Spleen (tissue), 11 donors: ENCODE measurements around the gene CMTM8. TPM values are rescaled to one million over a fixed set of nuclear protein-coding genes. Genes with fewer than 3 reads are reported as not detected.

Source experiments
- DNase-seq: peaks from one replicate; pipeline ENCODE4 v3.0.0-alpha.2; 2020
- H3K27ac ChIP-seq, 8 donors: fragments of 200-600 bp; sonication (generic) in 7 of 8; 1 replicate in 4 of 8; 2 replicates in 4 of 8; pipeline versions ENCODE4 v1.5.0 to v1.8.0; 2016 to 2021; ENCODE audit warnings: inconsistent platforms in 4 of 8, mild to moderate bottlenecking in 4 of 8, moderate library complexity in 1 of 8
- H3K27me3 ChIP-seq, 7 donors: fragments of 200-600 bp; sonication (generic) in 6 of 7; replicated peaks in 1 of 7; 1 replicate in 4 of 7; 2 replicates in 3 of 7; pipeline versions ENCODE4 v1.5.0 to v1.8.0; 2016 to 2021; ENCODE audit warnings: inconsistent platforms in 3 of 7, mild to moderate bottlenecking in 1 of 7
- H3K36me3 ChIP-seq, 6 donors: fragments of 200-600 bp; sonication (generic) in 5 of 6; 1 replicate in 4 of 6; 2 replicates in 2 of 6; pipeline versions ENCODE4 v1.5.0 to v1.8.0; 2016 to 2021; ENCODE audit warnings: inconsistent platforms in 2 of 6
- H3K4me1 ChIP-seq, 6 donors: fragments of 200-600 bp; sonication (generic) in 5 of 6; 1 replicate in 3 of 6; 2 replicates in 3 of 6; pipeline versions ENCODE4 v1.5.0 to v1.8.0; 2016 to 2021; ENCODE audit warnings: inconsistent platforms in 3 of 6
- H3K4me3 ChIP-seq, 8 donors: fragments of 200-600 bp; sonication (generic) in 7 of 8; 1 replicate in 4 of 8; 2 replicates in 4 of 8; pipeline versions ENCODE4 v1.5.0 to v1.8.0; 2016 to 2021; ENCODE audit warnings: inconsistent platforms in 4 of 8, mild to moderate bottlenecking in 4 of 8, moderate library complexity in 2 of 8
- H3K9me3 ChIP-seq, 8 donors: fragments of 200-600 bp; sonication (generic) in 7 of 8; 1 replicate in 4 of 8; 2 replicates in 4 of 8; pipeline versions ENCODE4 v1.5.0 to v1.8.0; 2016 to 2021; ENCODE audit warnings: inconsistent platforms in 4 of 8
- CTCF ChIP-seq, 11 experiments: fragments of 200-600 bp in 7 of 11; fragments of 450-650 bp in 4 of 11; sonication (generic) in 4 of 11; IDR thresholded peaks in 8 of 11; conservative IDR thresholded peaks in 3 of 11; 1 replicate in 7 of 11; 2 replicates in 4 of 11; pipeline versions ENCODE4 v1.4.0 to v1.8.0; 2016 to 2021; ENCODE audit warnings: antibody characterized with exemption in 11 of 11, inconsistent platforms in 4 of 11, mild to moderate bottlenecking in 1 of 11
- POLR2A ChIP-seq, 3 donors: fragments of 450-650 bp; IDR thresholded peaks; one replicate each; pipeline ENCODE4 v1.5.1; 2017; ENCODE audit warnings: antibody characterized with exemption in 3 of 3, mild to moderate bottlenecking in 1 of 3
- POLR2AphosphoS5 ChIP-seq, 3 donors: sonication (generic); formaldehyde crosslinking; IDR thresholded peaks; one replicate each; pipeline ENCODE4 v1.5.1; 2017; ENCODE audit warnings: antibody characterized with exemption in 3 of 3
- WGBS, 5 donors: extraction: QIAGEN DNeasy Blood & Tissue Kit in 3 of 5; methylation state at CpG; one replicate each; pipeline versions ENCODE4 v1.1.5 to v1.1.7; 2013 to 2018; 5-methylcytosine and 5-hydroxymethylcytosine counted together
- intact Hi-C: fragments of 100-400 bp; cut with DNase I; formaldehyde crosslinking; loops from one replicate; pipeline ENCODE4 v1.15.0; 2023; ENCODE audit warnings: low total_unique reads
- polyA plus RNA-seq, 3 donors: library from polyadenylated mRNA; stranded (reverse); fragments of 200-250 nt; gene quantifications; one replicate each; pipeline ENCODE4 v1.2.1, GENCODE V29; 2013
- total RNA-seq, 7 donors: library from RNA; depleted of rRNA in 3 of 7; stranded (reverse); fragments of >200 nt in 3 of 7; fragmentation: NEBNext Ultra II Directional in 4 of 7; extraction: Animal tissue kit (Norgen Biotek cat#: 25700) in 4 of 7; gene quantifications; one replicate each; pipeline versions ENCODE4 v1.1.0 to v1.2.1, GENCODE V29; 2016 to 2021
- donor health status: healthy with polysubstance abuse.
- donor health status: DM: no; HTN: no; CAD: no; lungs with moderate emphysema.
- donor health status: DM: no; HTN: no; CAD: no.
- donor health status: Bipolar disorder and iron deficiency.
- donor health status: healthy.
- donor health status: DM: no; HTN: no; CAD: no.
- donor health status: DM: yes; HTN: yes; CAD: no.

CMTM8 gene
- total and polyA plus RNA-seq, 10 donors = 0.61 to 3.5 (median 1.6) TPM

GRCh38 chr3:32392536-32393302 lies 154.2 kb downstream of the CMTM8 start:
- intact Hi-C loops = no loop called here

GRCh38 chr3:32395496-32395895 lies 157.0 kb downstream of the CMTM8 start:
- TF ChIP-seq CTCF (IDR thresholded peaks at IDR 0.05 in 8 of 11, conservative IDR thresholded peaks at IDR 0.05 in 3 of 11) (no peak), POLR2AphosphoS5 (IDR thresholded peaks at IDR 0.05) (no peak), POLR2A (IDR thresholded peaks at IDR 0.05) (no peak)
- 37 to 61% (median 57%) methylated on average over 2 of the region's 2 CpGs for WGBS, 5 donors
- no peak overlapping the region for H3K4me3 ChIP-seq
- no peaks in the 10 kb centered on the region for H3K36me3 ChIP-seq
- H3K9me3 ChIP-seq = no peaks in the 10 kb centered on the region
- H3K27me3 ChIP-seq = no peaks in the 10 kb centered on the region
- intact Hi-C loops = no loop called here
- peaks cover 20 to 94% (median 76%) of the 10 kb centered on the region in 6 donors for H3K4me1 ChIP-seq
- H3K27ac ChIP-seq = peak overlapping the region in 5 of 8 donors; percentile 26 to 97 (median 96)
- DNase-seq = no peak

More at GRCh38 chr3:32392536-32393302, 154.2 kb downstream of the CMTM8 start:
- WGBS, 5 donors = 11 to 20% (median 14%) methylated on average over 17 to 18 of the region's 18 CpGs
- H3K27me3 ChIP-seq = no peaks in the 10 kb centered on the region
- no peaks in the 10 kb centered on the region for H3K36me3 ChIP-seq
- H3K9me3 ChIP-seq = no peaks in the 10 kb centered on the region
- H3K27ac ChIP-seq = peak overlapping the region; percentile 90 to 97 (median 96)
- H3K4me3 ChIP-seq = peak overlapping the region; percentile 68 to 95 (median 85)
- TF ChIP-seq CTCF (IDR thresholded peaks at IDR 0.05 in 8 of 11, conservative IDR thresholded peaks at IDR 0.05 in 3 of 11) = no peak
- peak in 2 of 3 donors; percentile 6 to 47 for TF ChIP-seq POLR2AphosphoS5 (IDR thresholded peaks at IDR 0.05)
- DNase-seq = no peak
- H3K4me1 ChIP-seq = peaks cover 5 to 71% (median 48%) of the 10 kb centered on the region in 6 donors

GRCh38 chr3:32397941-32398340 lies 159.5 kb downstream of the CMTM8 start:
- Histone ChIP-seq H3K27ac (peak overlapping the region in 7 of 8 donors; percentile 37 to 97 (median 91)), H3K4me1 (peaks cover 31 to 100% (median 89%) of the 10 kb centered on the region in 6 donors)
- no peak for TF ChIP-seq POLR2A (IDR thresholded peaks at IDR 0.05)
- no peak for TF ChIP-seq POLR2AphosphoS5 (IDR thresholded peaks at IDR 0.05)
- TF ChIP-seq CTCF (IDR thresholded peaks at IDR 0.05 in 8 of 11, conservative IDR thresholded peaks at IDR 0.05 in 3 of 11) = no peak

GRCh38 chr3:32398531-32398930 lies 160.1 kb downstream of the CMTM8 start:
- no peaks in the 10 kb centered on the region for H3K36me3 ChIP-seq
- peak overlapping the region; percentile 23 to 97 (median 78) for H3K27ac ChIP-seq
- intact Hi-C loops = no loop called here
- TF ChIP-seq CTCF (IDR thresholded peaks at IDR 0.05 in 8 of 11, conservative IDR thresholded peaks at IDR 0.05 in 3 of 11) = no peak
- peak in 2 of 3 donors; percentile 52 to 54 for TF ChIP-seq POLR2AphosphoS5 (IDR thresholded peaks at IDR 0.05)
- H3K9me3 ChIP-seq = no peaks in the 10 kb centered on the region
- WGBS, 5 donors = 27 to 65% (median 48%) methylated on average over 10 of the region's 10 CpGs
- peak; percentile 86 for DNase-seq
- H3K4me3 ChIP-seq = peak overlapping the region in 1 of 8 donors; percentile 24
- no peaks in the 10 kb centered on the region for H3K27me3 ChIP-seq
- peaks cover 33 to 100% (median 89%) of the 10 kb centered on the region in 6 donors for H3K4me1 ChIP-seq

More at GRCh38 chr3:32397941-32398340, 159.5 kb downstream of the CMTM8 start:
- Histone ChIP-seq H3K9me3 (no peaks in the 10 kb centered on the region), H3K36me3 (no peaks in the 10 kb centered on the region), H3K27me3 (no peaks in the 10 kb centered on the region), H3K4me3 (no peak overlapping the region)
- intact Hi-C loops = no loop called here
- DNase-seq = no peak
- 44 to 69% (median 59%) methylated on average over 2 of the region's 2 CpGs for WGBS, 5 donors
